SK-N-MC (cell line): Measurements from ENCODE around the gene STARD13.

ENCODE experiments used
- DNase-seq: peaks from one replicate; pipeline ENCODE4 v3.0.0-alpha.2; 2011; ENCODE audit warnings: low read depth, low spot score
- H3K27ac ChIP-seq: fragments of 200-600 bp; sonication (generic); 2 replicates; pipeline ENCODE4 v1.5.1; 2016; ENCODE audit warnings: mixed run types
- H3K36me3 ChIP-seq: fragments of 200-600 bp; sonication (generic); 2 replicates; pipeline ENCODE4 v1.6.1; 2017; ENCODE audit warnings: antibody characterized with exemption, low read length, mixed read lengths; ENCODE audit not compliant: insufficient read depth
- H3K4me3 ChIP-seq: fragments of 200-600 bp; sonication (generic); 2 replicates; pipeline ENCODE4 v1.5.1; 2016
- H3K9ac ChIP-seq: fragments of 200-600 bp; sonication (generic); 2 replicates; pipeline ENCODE4 v1.8.0; 2017; ENCODE audit warnings: mixed run types, mixed read lengths; ENCODE audit not compliant: insufficient read length
- H3K9me3 ChIP-seq: fragments of 200-600 bp; sonication (generic); 2 replicates; pipeline ENCODE4 v1.6.1; 2017; ENCODE audit warnings: low read depth, mild to moderate bottlenecking, antibody characterized with exemption, low read length, moderate library complexity, mixed read lengths
- EZH2 ChIP-seq: fragments of 200-600 bp; sonication (generic); IDR thresholded peaks from one replicate; pipeline ENCODE4 v1.6.1; 2017; ENCODE audit warnings: antibody characterized with exemption
- FOXP2 ChIP-seq: optimal IDR thresholded peaks from 2 replicates; pipeline ENCODE3; 2011; ENCODE audit warnings: mild to moderate bottlenecking, moderate library complexity; ENCODE audit not compliant: insufficient read depth; ENCODE audit errors: extremely low read length, control extremely low read depth
- POLR2AphosphoS5 ChIP-seq: IDR thresholded peaks from 2 replicates; pipeline ENCODE4 v1.6.1; 2012; ENCODE audit warnings: mild to moderate bottlenecking, low read depth, low read length, borderline replicate concordance

Gene STARD13

GRCh38 chr13:33258808-33259193 is 26.8 kb downstream of the STARD13 start:
- H3K4me3 ChIP-seq = no peak overlapping the region
- no peak overlapping the region for H3K27ac ChIP-seq
- TF ChIP-seq EZH2 (no peak), FOXP2 (no peak), POLR2AphosphoS5 (no peak)
- no peak overlapping the region for H3K9ac ChIP-seq
- no peak for DNase-seq
- no peaks in the 10 kb centered on the region for H3K9me3 ChIP-seq
- no peaks in the 10 kb centered on the region for H3K36me3 ChIP-seq

DNA sequence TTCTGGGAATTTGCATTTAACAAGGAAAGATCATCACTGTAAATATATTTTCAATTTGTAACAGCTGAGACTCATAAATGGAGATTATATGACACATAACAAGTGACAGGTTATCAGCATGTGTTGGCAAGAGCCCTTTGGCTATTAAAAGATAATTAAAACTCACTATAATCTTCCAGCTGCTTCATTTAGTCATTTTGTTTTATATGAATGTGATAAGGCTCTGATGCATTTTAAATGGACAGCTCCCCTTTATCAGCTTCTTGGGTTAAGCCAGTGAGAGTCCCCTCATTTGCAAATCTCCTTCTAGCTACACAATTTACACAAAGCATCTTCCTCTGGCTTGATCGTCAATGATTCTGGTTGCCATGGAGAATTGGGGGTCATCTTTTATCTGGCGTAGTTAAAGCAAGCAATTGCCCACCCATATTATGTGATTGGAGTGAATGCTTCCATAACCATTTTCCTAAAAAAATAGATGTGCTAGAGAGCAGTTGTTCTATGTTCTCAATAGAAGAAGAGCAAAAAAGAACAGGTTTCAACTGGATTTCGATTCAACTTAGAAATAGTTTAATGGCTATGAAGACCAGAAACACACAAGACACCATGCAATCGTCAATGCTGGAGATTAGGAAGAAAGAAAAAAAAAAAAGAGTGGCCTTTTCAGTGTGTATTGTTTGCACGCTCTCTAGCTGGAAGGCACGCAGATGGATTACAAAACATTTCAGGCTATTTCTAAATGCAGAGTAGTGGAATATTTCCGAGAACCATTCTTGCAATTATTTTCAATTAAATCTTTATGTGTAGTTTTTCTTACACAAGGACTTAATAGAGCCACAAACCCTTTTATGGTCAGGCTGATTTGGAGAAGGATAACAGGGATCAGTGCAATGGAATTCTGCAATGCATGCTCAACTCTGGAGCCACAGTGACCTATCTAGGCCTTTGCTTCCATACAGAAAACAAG is 27.4 kb downstream of the STARD13 start:
- H3K4me3 ChIP-seq = no peak overlapping the region
- H3K9ac ChIP-seq = no peak overlapping the region

GRCh38 chr13:33256148-33256840 is 29.3 kb downstream of the STARD13 start:
- H3K9me3 ChIP-seq = no peaks in the 10 kb centered on the region
- TF ChIP-seq POLR2AphosphoS5 = no peak
- TF ChIP-seq FOXP2 = no peak
- TF ChIP-seq EZH2 = no peak
- no peak overlapping the region for H3K27ac ChIP-seq
- no peak overlapping the region for H3K9ac ChIP-seq
- DNase-seq = no peak
- H3K36me3 ChIP-seq = no peaks in the 10 kb centered on the region
- H3K4me3 ChIP-seq = no peak overlapping the region

More for the DNA sequence above, 27.4 kb downstream of the STARD13 start:
- TF ChIP-seq POLR2AphosphoS5 (no peak), EZH2 (no peak), FOXP2 (no peak)
- Histone ChIP-seq H3K9me3 (no peaks in the 10 kb centered on the region), H3K36me3 (no peaks in the 10 kb centered on the region), H3K27ac (no peak overlapping the region)
- no peak for DNase-seq

- no peak for TF ChIP-seq EZH2
- Histone ChIP-seq H3K9me3 (no peaks in the 10 kb centered on the region), H3K9ac (no peak overlapping the region), H3K4me3 (no peak overlapping the region), H3K36me3 (no peaks in the 10 kb centered on the region), H3K27ac (no peak overlapping the region)
- no peak for DNase-seq
These were observed 33.4 kb downstream of the STARD13 start for GRCh38 chr13:33252135-33252534.

GRCh38 chr13:33251131-33251661 is 34.4 kb downstream of the STARD13 start:
- H3K9ac ChIP-seq = no peak overlapping the region
- DNase-seq = no peak
- TF ChIP-seq POLR2AphosphoS5 (no peak), EZH2 (no peak), FOXP2 (no peak)
- no peak overlapping the region for H3K27ac ChIP-seq
- H3K36me3 ChIP-seq = no peaks in the 10 kb centered on the region
- H3K9me3 ChIP-seq = no peaks in the 10 kb centered on the region
- no peak overlapping the region for H3K4me3 ChIP-seq

- no peak overlapping the region for H3K9ac ChIP-seq
- no peak for DNase-seq
- H3K4me3 ChIP-seq = no peak overlapping the region
- H3K27ac ChIP-seq = no peak overlapping the region
- no peaks in the 10 kb centered on the region for H3K9me3 ChIP-seq
- TF ChIP-seq EZH2 (no peak), POLR2AphosphoS5 (no peak), FOXP2 (no peak)
- H3K36me3 ChIP-seq = no peaks in the 10 kb centered on the region
These were observed 34.9 kb downstream of the STARD13 start for GRCh38 chr13:33250609-33251008.

- Histone ChIP-seq H3K36me3 (no peaks in the 10 kb centered on the region), H3K27ac (no peak overlapping the region), H3K9me3 (no peaks in the 10 kb centered on the region), H3K4me3 (no peak overlapping the region), H3K9ac (no peak overlapping the region)
- no peak for DNase-seq
- no peak for TF ChIP-seq POLR2AphosphoS5
- no peak for TF ChIP-seq FOXP2
- no peak for TF ChIP-seq EZH2
These were observed 35.7 kb downstream of the STARD13 start for GRCh38 chr13:33249894-33250293.

DNA sequence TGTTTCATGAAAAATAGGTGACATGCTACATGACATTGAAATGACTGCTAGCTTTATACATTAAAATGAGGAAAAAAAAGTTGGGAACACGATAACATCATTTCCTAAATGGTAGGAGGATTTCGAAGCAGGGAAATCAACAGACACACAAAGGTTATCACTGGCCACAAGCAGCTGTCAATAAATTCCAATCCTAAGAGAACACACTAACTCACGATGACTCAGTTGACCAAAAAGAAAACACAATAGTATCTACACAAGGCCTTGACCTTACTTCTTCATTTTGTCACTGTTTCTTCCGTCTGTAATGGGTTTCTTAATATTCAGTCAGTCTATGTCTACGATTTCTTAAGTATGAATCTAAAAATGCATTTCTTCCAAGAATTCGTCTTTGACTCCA is 36.5 kb downstream of the STARD13 start:
- H3K27ac ChIP-seq = no peak overlapping the region
- no peak overlapping the region for H3K9ac ChIP-seq
- no peak for TF ChIP-seq POLR2AphosphoS5
- TF ChIP-seq EZH2 = no peak
- no peak for TF ChIP-seq FOXP2
- no peak overlapping the region for H3K4me3 ChIP-seq
- no peaks in the 10 kb centered on the region for H3K36me3 ChIP-seq
- DNase-seq = no peak
- no peaks in the 10 kb centered on the region for H3K9me3 ChIP-seq
